K562 (cell line): ENCODE results near the gene KLK1. TPM values are rescaled to one million over a fixed set of nuclear protein-coding genes. Genes with fewer than 3 reads are reported as not detected.

ENCODE experiments used
- ATAC-seq: fragments of 200-7000 bp; cut with Tn5 transposase; 3 replicates; pipeline ENCODE4 v1.9.1; 2020; ENCODE audit warnings: moderate library complexity
- BruUV-seq: library from RNA; stranded (reverse); fragments of 400-500 nt; replicated peaks from 2 replicates; lab custom pipeline; 2021; lab: Mats Ljungman, UMichigan
- CTCF ChIA-PET: fragments of 300-600 bp; formaldehyde crosslinking; extraction: SDS; loops from one replicate; lab custom pipeline; 2021; ENCODE audit warnings: low intra/inter-chr PET ratio; lab: Yijun Ruan, JAX
- POLR2A ChIA-PET: fragments of 300-600, 350-650 bp; sonication (Branson Sonifier 250); formaldehyde crosslinking; extraction: SDS; loops from one replicate; lab custom pipeline; 2021; ENCODE audit warnings: antibody characterized with exemption, inconsistent platforms; lab: Yijun Ruan, JAX
- DNase-seq, 4 experiments: peaks; one replicate each; pipeline versions ENCODE4 v3.0.0 to v3.0.0-alpha.2; 2011 to 2018; ENCODE audit warnings: low spot score in 3 of 4, mixed read lengths in 3 of 4; ENCODE audit errors: extremely low read depth in 1 of 4
- FAIRE-seq: peaks from 2 replicates; lab custom pipeline; 2011; peaks lifted over from hg19 to GRCh38; lab: Jason Lieb, UNC
- H2AFZ ChIP-seq: 2 replicates; pipeline ENCODE4 v1.6.0; 2011; ENCODE audit warnings: low read depth, low read length, control low read depth, inconsistent platforms
- H3K27ac ChIP-seq: fragments of 200-600 bp; 3 replicates; pipeline ENCODE4 v1.8.0; 2011; ENCODE audit warnings: low read depth, mild to moderate bottlenecking, control low read depth, inconsistent platforms, low read length, moderate library complexity, mixed read lengths; ENCODE audit errors: extremely low read depth
- H3K27me3 ChIP-seq, 2 experiments: fragments of 300-600 bp in 1 of 2; 2 replicates in 1 of 2; 3 replicates in 1 of 2; pipeline versions ENCODE4 v1.6.0 to v1.8.0; 2011; ENCODE audit warnings: inconsistent platforms in 2 of 2, low read length in 2 of 2, mild to moderate bottlenecking in 1 of 2, mixed read lengths in 1 of 2, moderate library complexity in 1 of 2; ENCODE audit not compliant: control insufficient read depth in 2 of 2, insufficient read depth in 2 of 2
- H3K36me3 ChIP-seq: fragments of 300-600 bp; 3 replicates; pipeline ENCODE4 v1.8.0; 2011; ENCODE audit warnings: mild to moderate bottlenecking, low read length, inconsistent platforms; ENCODE audit not compliant: control insufficient read depth, insufficient read depth
- H3K4me1 ChIP-seq, 2 experiments: fragments of 200-600 bp in 1 of 2; replicated peaks in 1 of 2; 2 replicates in 1 of 2; 3 replicates in 1 of 2; pipeline versions ENCODE4 v1.5.1 to v1.8.0; 2011; ENCODE audit warnings: inconsistent platforms in 2 of 2, low read length in 2 of 2, mild to moderate bottlenecking in 1 of 2, mixed read lengths in 1 of 2, moderate library complexity in 1 of 2; ENCODE audit not compliant: control insufficient read depth in 2 of 2, insufficient read depth in 2 of 2
- H3K4me2 ChIP-seq: 2 replicates; pipeline ENCODE4 v1.6.1; 2011; ENCODE audit warnings: low read length, control low read depth, inconsistent platforms, mixed read lengths; ENCODE audit not compliant: insufficient read depth
- H3K4me3 ChIP-seq: fragments of 200-600 bp; sonication (generic), shearing (Covaris generic); 2 replicates; pipeline ENCODE4 v1.5.1; 2016; ENCODE audit warnings: control low read depth, inconsistent platforms
- H3K79me2 ChIP-seq: fragments of 200-600 bp; 3 replicates; pipeline ENCODE4 v1.8.0; 2011; ENCODE audit warnings: low read length, inconsistent platforms; ENCODE audit not compliant: control insufficient read depth, insufficient read depth
- H3K9ac ChIP-seq, 2 experiments: 2 replicates each; pipeline versions ENCODE4 v1.6.0 to v1.6.1; 2011; ENCODE audit warnings: low read depth in 2 of 2, low read length in 2 of 2, control low read depth in 1 of 2, inconsistent platforms in 1 of 2, mild to moderate bottlenecking in 1 of 2, mixed read lengths in 1 of 2; ENCODE audit not compliant: insufficient read depth in 1 of 2
- H3K9me1 ChIP-seq: one replicate; pipeline ENCODE4 v1.6.0; 2011; ENCODE audit warnings: inconsistent platforms, mild to moderate bottlenecking, low read length, moderate library complexity; ENCODE audit not compliant: control insufficient read depth, insufficient read depth
- H3K9me3 ChIP-seq: replicated peaks from 2 replicates; pipeline ENCODE4 v1.5.1; 2011; ENCODE audit warnings: low read depth, low read length, inconsistent platforms; ENCODE audit not compliant: control insufficient read depth, insufficient read depth
- H4K20me1 ChIP-seq: replicated peaks from 2 replicates; pipeline ENCODE4 v1.6.1; 2011; ENCODE audit warnings: low read length, inconsistent platforms, mixed read lengths; ENCODE audit not compliant: control insufficient read depth, insufficient read depth
- ATF1 ChIP-seq, 2 experiments: fragments of 450-650 bp in 1 of 2; IDR thresholded peaks; 2 replicates each; pipeline ENCODE4 v1.6.1; 2016; ENCODE audit warnings: missing compliant biosample characterization in 1 of 2, missing genetic modification characterization in 1 of 2
- CBX1 ChIP-seq: sonication (generic); IDR thresholded peaks from 2 replicates; pipeline ENCODE4 v1.6.1; 2016; ENCODE audit warnings: antibody characterized with exemption, low read depth, mild to moderate bottlenecking
- EP400 ChIP-seq: fragments of 450-650 bp; IDR thresholded peaks from 2 replicates; pipeline ENCODE4 v1.6.1; 2017; ENCODE audit warnings: antibody characterized with exemption, mild to moderate bottlenecking, moderate library complexity
- ESRRA ChIP-seq: fragments of 450-650 bp; IDR thresholded peaks from 2 replicates; pipeline ENCODE4 v1.6.1; 2014; ENCODE audit warnings: low read depth, mild to moderate bottlenecking, moderate library complexity, borderline replicate concordance
- MED1 ChIP-seq: sonication (generic); formaldehyde crosslinking; IDR thresholded peaks from 2 replicates; pipeline ENCODE4 v1.8.1; 2023; ENCODE audit warnings: missing genetic modification reagents, borderline replicate concordance
- PURB ChIP-seq: sonication (generic); formaldehyde crosslinking; IDR thresholded peaks from 2 replicates; pipeline ENCODE4 v1.9.0; 2021; ENCODE audit warnings: low read depth, mild to moderate bottlenecking, missing genetic modification reagents
- TFAP4 ChIP-seq: sonication (generic); formaldehyde crosslinking; IDR thresholded peaks from 2 replicates; pipeline ENCODE4 v1.8.0; 2022; ENCODE audit warnings: missing genetic modification reagents, mild to moderate bottlenecking, moderate library complexity, borderline replicate concordance
- ZBTB17 ChIP-seq: fragments of 450-650 bp; formaldehyde crosslinking; IDR thresholded peaks from 2 replicates; pipeline ENCODE4 v1.4.0; 2020; ENCODE audit warnings: mild to moderate bottlenecking
- WGBS: fragments of 100-300 bp; shearing (Covaris generic); methylation state at CpG from one replicate; pipeline ENCODE4 v1.1.6; 2016; ENCODE audit warnings: low coverage, mixed read lengths; ENCODE audit not compliant: insufficient coverage; ENCODE audit errors: missing lambda C conversion rate; 5-methylcytosine and 5-hydroxymethylcytosine counted together
- in situ Hi-C: fragments of 300-500 bp; cut with MboI; formaldehyde crosslinking; loops from 4 replicates; pipeline ENCODE4 v1.15.0; 2018; ENCODE audit warnings: inconsistent platforms, mixed read lengths
- intact Hi-C: fragments of 100-400 bp; cut with micrococcal nuclease; formaldehyde crosslinking; loops from 2 replicates; pipeline ENCODE4 v1.14.2; 2022
- polyA plus RNA-seq, 8 experiments: library from polyadenylated mRNA; depleted of rRNA in 4 of 8; stranded (reverse) in 5 of 8; unstranded in 3 of 8; fragments of >200 nt; fragmentation: Nextera tagmentation in 2 of 8; fragmentation: Illumina TruSeq in 1 of 8; extraction: Ambion mirVana in 2 of 8; extraction: Trizol in 1 of 8; gene quantifications; 2 replicates each; pipeline versions ENCODE4 v1.2.1 to v1.2.3, GENCODE V29; 2011 to 2014; ENCODE audit warnings: inconsistent platforms in 1 of 8, missing spikeins in 1 of 8
- total RNA-seq, 7 experiments: library from RNA; depleted of rRNA in 6 of 7; stranded (reverse); fragments of >200 nt in 6 of 7; fragmentation: Illumina TruSeq in 2 of 7; extraction: Trizol in 2 of 7; gene quantifications; 2 replicates each; pipeline versions ENCODE4 v1.2.1 to v1.2.3, GENCODE V29; 2011 to 2021; ENCODE audit warnings: low replicate concordance in 1 of 7

The KLK1 gene
- total and polyA plus RNA-seq, 9 of the 15 experiments (the other 6 are each of a cell fraction or from before 2014, with no cell fraction given), result 0.87 to 15.4 (median 9.1) TPM

DNA sequence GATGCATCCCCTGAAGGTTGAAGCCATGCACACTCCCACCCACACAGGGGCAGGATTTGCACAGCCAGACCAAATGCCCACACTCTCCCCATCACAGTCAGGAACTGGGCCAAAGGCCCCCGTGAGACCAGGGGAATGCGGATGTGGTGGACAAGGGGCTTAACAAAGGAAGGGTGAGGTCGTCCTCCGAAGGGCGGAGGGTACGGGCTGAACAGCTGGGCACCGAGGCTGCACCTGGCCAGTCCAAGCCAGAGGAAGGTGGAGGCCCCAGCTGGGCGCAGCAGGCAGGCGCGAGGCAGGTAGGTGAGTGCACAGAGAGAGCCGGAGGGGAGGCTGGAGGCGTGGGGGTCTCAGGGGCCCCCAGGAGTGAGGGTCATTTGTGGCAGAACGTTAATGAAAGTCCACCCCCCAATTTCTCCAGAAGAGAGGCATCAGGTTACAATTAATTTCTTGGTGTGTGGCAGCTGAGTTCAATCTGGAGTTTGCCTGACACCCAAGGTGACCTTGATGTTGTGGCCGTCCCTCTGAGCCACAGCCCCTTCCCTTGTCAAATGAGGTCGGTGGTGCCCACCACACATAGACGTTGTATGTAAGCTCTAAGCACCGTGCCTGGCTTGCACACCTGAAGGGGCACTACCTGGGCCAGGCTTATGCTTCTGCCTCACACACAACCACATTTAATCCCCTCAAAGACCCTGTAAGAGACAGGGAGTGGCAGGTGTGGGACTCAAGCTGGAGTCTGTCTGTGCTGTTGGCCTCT lies 6.9 kb upstream of the KLK1 start:
- no peak for FAIRE-seq

More for the DNA sequence above, 6.9 kb upstream of the KLK1 start:
- intact Hi-C loops, result no loop called here
- Histone ChIP-seq H3K9ac (peak overlapping the region in 1 of 2 experiments; percentile 28; a peak in 1 of 4 replicates), H4K20me1 (no peaks in the 10 kb centered on the region; the same call in 1 of the 2 replicates), H3K36me3 (no peaks in the 10 kb centered on the region), H3K79me2 (no peaks in the 10 kb centered on the region), H3K4me3 (no peak overlapping the region), H3K27me3 (peaks cover 0 to 20% of the 10 kb centered on the region in 2 experiments; a peak in 3 of 5 replicates), H3K27ac (no peak overlapping the region), H3K4me1 (peaks cover 9 to 14% of the 10 kb centered on the region in 2 experiments; a peak in 4 of 5 replicates), H3K9me1 (no peaks in the 10 kb centered on the region), H2AFZ (no peak overlapping the region), H3K4me2 (no peak overlapping the region), H3K9me3 (no peaks in the 10 kb centered on the region)
- ChIA-PET CTCF (no interaction called here), POLR2A (interaction anchor here (1.0 to 2.2 kb wide), 2 partner anchors 9 to 26 kb away, joined by 3 to 13 read pairs; no protein-coding TSS in a partner anchor)
- in situ Hi-C loops, result no loop called here
- WGBS, result 40% methylated on average over 15 of the region's 17 CpGs
- no peak for ATAC-seq
- BruUV-seq, result no TSS peak
- TF ChIP-seq CBX1, result no peak
- 0 out of 2 replicates have a peak, but pooled peaks have one; percentile 3 for TF ChIP-seq ATF1 (CRISPR knock-in tag; IDR thresholded peaks at IDR 0.05)
- no peak for TF ChIP-seq ATF1 (tag; IDR thresholded peaks at IDR 0.05)
- no peak for TF ChIP-seq ZBTB17
- no peak for TF ChIP-seq PURB (CRISPR knock-in tag)
- peak; percentile 62; the same call in 1 of the 2 replicates for TF ChIP-seq ESRRA
- TF ChIP-seq MED1, result no peak
- TF ChIP-seq TFAP4 (CRISPR knock-in tag), result 0 out of 2 replicates have a peak, but pooled peaks have one; percentile 6
- TF ChIP-seq EP400, result no peak
- no peak for DNase-seq
